Lower lobe of right lung (tissue), 2 donors: Measurements from ENCODE around the gene GALNT2. TPM values are rescaled to one million over a fixed set of nuclear protein-coding genes. Genes with fewer than 3 reads are reported as not detected.

Experiments used
- ATAC-seq, 2 donors: fragments of 200-7000 bp; cut with Tn5 transposase; one replicate each; pipeline ENCODE4 v1.9.1; 2020 to 2022; ENCODE audit warnings: mild to moderate bottlenecking in 2 of 2, moderate library complexity in 2 of 2
- DNase-seq: peaks from one replicate; pipeline ENCODE4 v3.0.0-alpha.2; 2020
- H3K27ac ChIP-seq: fragments of 200-600 bp; one replicate; pipeline ENCODE4 v1.8.0; 2022
- H3K27me3 ChIP-seq: fragments of 200-600 bp; one replicate; pipeline ENCODE4 v1.8.0; 2022; ENCODE audit warnings: low read depth
- H3K36me3 ChIP-seq: fragments of 200-600 bp; one replicate; pipeline ENCODE4 v1.8.0; 2022; ENCODE audit warnings: mild to moderate bottlenecking
- H3K4me1 ChIP-seq: fragments of 200-600 bp; one replicate; pipeline ENCODE4 v1.8.0; 2022
- H3K4me3 ChIP-seq: fragments of 200-600 bp; one replicate; pipeline ENCODE4 v1.8.0; 2022; ENCODE audit warnings: mild to moderate bottlenecking
- H3K9me3 ChIP-seq: fragments of 200-600 bp; one replicate; pipeline ENCODE4 v1.8.0; 2022
- intact Hi-C: fragments of 100-400 bp; cut with DNase I; formaldehyde crosslinking; loops from one replicate; pipeline ENCODE4 v1.11.0; 2022
- total RNA-seq: library from RNA; stranded (reverse); fragmentation: NEBNext Ultra II Directional; extraction: Animal tissue kit (Norgen Biotek cat#: 25700); gene quantifications from one replicate; pipeline ENCODE4 v1.2.1, GENCODE V29; 2021
- TF ChIP-seq, protein P1 (sequence below): fragments of 200-600 bp; IDR thresholded peaks from one replicate; pipeline ENCODE4 v1.8.0; 2022; ENCODE audit warnings: antibody characterized with exemption, mild to moderate bottlenecking
- donor health status: DM: no; HTN: yes; CAD: no; lungs with severe emphysema.

The GALNT2 gene
- total RNA-seq, 1 donor from 2014 or later = 48.0 TPM

DNA sequence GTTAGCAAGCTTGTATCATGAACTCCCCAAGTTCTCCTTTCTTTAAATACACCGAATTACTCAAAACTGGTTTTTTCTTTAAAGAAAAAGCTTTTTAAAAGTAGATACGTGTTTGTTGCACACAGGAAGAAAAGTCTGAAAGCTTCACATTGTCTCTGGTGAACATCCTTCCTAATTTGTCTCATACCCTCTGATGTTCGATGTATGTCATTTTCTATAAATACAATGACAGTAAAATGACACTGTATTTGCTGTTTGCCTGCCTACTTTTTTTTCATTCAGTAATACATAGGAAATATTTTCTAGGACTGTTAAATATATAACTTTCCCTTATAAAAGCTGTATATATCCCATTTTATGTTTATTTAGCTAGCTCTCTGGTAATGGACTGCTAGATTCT, 153.9 kb downstream of the GALNT2 start:
- DNase-seq = no peak
- TF ChIP-seq, protein P1, sequence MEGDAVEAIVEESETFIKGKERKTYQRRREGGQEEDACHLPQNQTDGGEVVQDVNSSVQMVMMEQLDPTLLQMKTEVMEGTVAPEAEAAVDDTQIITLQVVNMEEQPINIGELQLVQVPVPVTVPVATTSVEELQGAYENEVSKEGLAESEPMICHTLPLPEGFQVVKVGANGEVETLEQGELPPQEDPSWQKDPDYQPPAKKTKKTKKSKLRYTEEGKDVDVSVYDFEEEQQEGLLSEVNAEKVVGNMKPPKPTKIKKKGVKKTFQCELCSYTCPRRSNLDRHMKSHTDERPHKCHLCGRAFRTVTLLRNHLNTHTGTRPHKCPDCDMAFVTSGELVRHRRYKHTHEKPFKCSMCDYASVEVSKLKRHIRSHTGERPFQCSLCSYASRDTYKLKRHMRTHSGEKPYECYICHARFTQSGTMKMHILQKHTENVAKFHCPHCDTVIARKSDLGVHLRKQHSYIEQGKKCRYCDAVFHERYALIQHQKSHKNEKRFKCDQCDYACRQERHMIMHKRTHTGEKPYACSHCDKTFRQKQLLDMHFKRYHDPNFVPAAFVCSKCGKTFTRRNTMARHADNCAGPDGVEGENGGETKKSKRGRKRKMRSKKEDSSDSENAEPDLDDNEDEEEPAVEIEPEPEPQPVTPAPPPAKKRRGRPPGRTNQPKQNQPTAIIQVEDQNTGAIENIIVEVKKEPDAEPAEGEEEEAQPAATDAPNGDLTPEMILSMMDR = no peak
- Histone ChIP-seq H3K27ac (no peak overlapping the region), H3K4me3 (no peak overlapping the region), H3K36me3 (no peaks in the 10 kb centered on the region), H3K4me1 (peaks cover 21% of the 10 kb centered on the region), H3K9me3 (no peaks in the 10 kb centered on the region), H3K27me3 (no peaks in the 10 kb centered on the region)
- intact Hi-C loops = no loop called here
- ATAC-seq = no peak

DNA sequence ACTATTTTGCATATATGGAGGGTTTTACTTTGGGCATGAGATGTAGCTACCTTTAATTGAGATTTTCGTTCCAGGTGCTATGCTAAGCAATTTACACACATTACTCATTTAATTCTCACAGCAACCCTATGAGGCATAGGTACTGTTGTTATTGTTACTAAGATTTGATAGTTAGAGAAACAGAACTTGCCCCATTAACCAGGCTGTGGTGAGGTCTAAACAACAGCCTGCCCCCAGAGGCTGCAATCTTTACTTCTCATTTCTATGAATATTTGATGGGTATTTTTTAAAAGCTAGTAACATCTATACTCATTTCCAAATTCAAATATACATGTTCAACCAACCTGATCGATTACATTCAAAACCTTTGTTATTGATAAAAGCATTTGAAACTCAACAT, 155.6 kb downstream of the GALNT2 start:
- H3K27ac ChIP-seq = no peak overlapping the region
- peaks cover 20% of the 10 kb centered on the region for H3K4me1 ChIP-seq
- intact Hi-C loops = no loop called here
- ATAC-seq = no peak
- H3K36me3 ChIP-seq = no peaks in the 10 kb centered on the region
- H3K4me3 ChIP-seq = peak overlapping the region; percentile 1
- H3K9me3 ChIP-seq = no peaks in the 10 kb centered on the region
- DNase-seq = no peak
- H3K27me3 ChIP-seq = no peaks in the 10 kb centered on the region
- TF ChIP-seq, protein P1 = no peak

DNA sequence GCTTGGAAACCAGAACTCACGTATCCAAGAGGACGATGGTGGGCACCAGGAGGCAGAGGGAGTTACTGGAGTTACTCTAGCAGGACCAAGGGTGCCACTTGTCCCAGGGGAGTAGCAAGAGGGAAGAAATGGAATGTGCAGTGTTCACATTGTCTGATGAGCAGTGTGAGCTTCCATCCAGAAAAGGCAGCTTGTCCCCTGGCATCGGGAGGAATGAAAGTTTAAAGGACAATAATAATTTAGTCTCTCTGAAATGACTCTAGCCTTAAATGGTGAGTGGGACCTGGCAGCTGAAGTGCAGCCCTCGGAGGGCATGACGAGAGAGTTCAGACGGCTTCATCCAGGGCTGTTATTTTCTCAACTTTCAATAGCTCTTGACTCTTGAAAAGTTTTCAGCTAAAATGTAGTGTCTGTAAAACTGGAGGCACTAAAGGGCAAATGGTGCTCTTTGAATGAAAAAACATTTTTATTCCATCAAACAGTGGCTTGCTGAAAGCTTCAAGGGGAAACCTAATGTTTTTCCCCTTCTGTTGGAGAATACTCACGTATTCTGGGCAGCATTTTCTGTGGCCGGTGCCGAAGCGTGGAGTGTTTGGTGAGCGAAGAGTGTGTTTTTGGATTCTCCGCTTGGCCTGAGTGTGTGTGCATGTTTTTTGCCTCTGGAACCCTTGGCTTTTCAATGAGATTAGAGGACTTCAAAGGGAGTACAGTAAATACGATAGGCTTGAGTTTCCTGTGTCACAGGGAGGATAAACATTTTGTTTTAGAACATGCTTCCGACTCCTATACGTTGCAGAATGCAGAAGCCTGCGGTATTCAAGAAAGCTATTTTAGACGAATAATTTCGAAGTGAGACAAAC, 157.3 kb downstream of the GALNT2 start:
- TF ChIP-seq, protein P1 = no peak
- Histone ChIP-seq H3K36me3 (no peaks in the 10 kb centered on the region), H3K9me3 (no peaks in the 10 kb centered on the region), H3K4me1 (peaks cover 20% of the 10 kb centered on the region), H3K4me3 (peak overlapping the region; percentile 14), H3K27ac (peak overlapping the region; percentile 63), H3K27me3 (no peaks in the 10 kb centered on the region)
- DNase-seq (no peak), ATAC-seq (peak; percentile 39 to 70)
- intact Hi-C loops = no loop called here

DNA sequence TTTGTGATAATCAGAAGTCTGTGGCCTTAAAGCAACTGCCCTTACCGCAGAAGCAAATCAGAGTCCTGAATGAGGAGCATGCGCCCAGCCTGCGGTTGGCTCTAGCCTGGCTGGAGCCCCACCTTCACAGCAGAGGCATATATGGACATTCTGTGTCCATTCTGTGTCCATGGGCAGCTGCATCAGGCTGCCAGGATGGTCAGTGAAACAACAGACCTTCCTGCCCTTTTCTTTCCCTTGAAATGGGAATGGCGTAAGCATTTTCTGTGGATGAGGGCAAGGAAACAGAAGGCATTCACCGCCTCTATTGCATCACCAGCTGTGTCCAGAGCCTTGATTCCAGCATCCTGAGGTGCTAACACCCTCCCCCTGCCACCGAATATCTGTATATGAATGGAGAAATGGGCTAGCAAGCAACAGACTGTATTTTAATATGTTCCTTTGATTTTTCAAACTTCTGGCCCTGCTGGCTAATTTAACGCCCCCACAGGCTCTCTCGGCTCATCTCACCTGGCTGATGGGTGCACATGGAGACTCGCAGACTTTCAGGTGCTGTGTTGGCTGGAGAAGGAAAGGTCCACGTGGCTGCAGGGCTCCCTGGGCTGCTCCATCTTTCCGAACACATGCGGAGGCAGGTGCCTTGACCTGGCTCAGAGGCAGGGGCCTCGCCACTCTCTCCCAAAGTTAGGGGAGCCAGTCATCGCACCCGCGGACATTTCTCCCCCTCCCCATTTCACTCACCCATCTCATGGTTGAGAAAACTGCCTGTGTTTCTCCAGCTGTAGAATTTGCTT, 159.2 kb downstream of the GALNT2 start:
- DNase-seq = no peak
- intact Hi-C loops = no loop called here
- H3K36me3 ChIP-seq = no peaks in the 10 kb centered on the region
- H3K4me3 ChIP-seq = no peak overlapping the region
- peaks cover 32% of the 10 kb centered on the region for H3K4me1 ChIP-seq
- no peak for ATAC-seq
- H3K9me3 ChIP-seq = no peaks in the 10 kb centered on the region
- H3K27ac ChIP-seq = no peak overlapping the region
- no peaks in the 10 kb centered on the region for H3K27me3 ChIP-seq
- TF ChIP-seq, protein P1 = no peak

DNA sequence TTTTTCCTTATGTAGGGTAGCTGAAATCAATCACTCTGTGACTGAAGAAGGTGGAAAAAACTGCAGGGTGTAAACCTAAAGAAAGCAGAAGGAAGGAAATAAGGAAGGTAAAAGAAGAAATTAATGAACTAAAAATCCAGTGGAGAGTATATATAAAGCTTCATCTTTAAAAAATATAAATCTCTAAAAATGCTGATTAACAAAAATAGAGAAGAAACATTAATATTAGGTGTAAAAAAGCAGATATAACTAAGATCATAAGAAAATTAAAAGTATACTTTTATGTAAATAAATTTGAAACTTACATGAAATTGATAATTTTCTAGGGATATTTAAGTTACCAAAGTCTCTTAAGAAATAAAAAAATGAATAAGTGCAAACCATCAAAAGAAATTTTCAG, 159.8 kb downstream of the GALNT2 start:
- H3K4me1 ChIP-seq = peaks cover 29% of the 10 kb centered on the region
- H3K36me3 ChIP-seq = no peaks in the 10 kb centered on the region
- no peak for DNase-seq
- no peaks in the 10 kb centered on the region for H3K9me3 ChIP-seq
- H3K4me3 ChIP-seq = no peak overlapping the region
- TF ChIP-seq, protein P1 = no peak
- H3K27ac ChIP-seq = no peak overlapping the region
- intact Hi-C loops = no loop called here
- H3K27me3 ChIP-seq = no peaks in the 10 kb centered on the region
- no peak for ATAC-seq
